KMS-11 (cell line): ENCODE data around the gene NELFB.

ENCODE experiments used
- H2AFZ ChIP-seq: fragments of 200-600 bp; sonication (generic); 2 replicates; pipeline ENCODE4 v1.6.1; 2016; ENCODE audit warnings: antibody characterized with exemption, mixed run types, low read depth
- H3K27ac ChIP-seq: fragments of 200-600 bp; sonication (generic); 2 replicates; pipeline ENCODE4 v1.6.1; 2016; ENCODE audit warnings: mild to moderate bottlenecking, mixed run types
- H3K27me3 ChIP-seq: fragments of 200-600 bp; sonication (generic); 2 replicates; pipeline ENCODE4 v1.6.1; 2017; ENCODE audit warnings: mild to moderate bottlenecking, low read depth, mixed run types, moderate library complexity; ENCODE audit not compliant: insufficient read depth
- H3K36me3 ChIP-seq: fragments of 200-600 bp; sonication (generic); 2 replicates; pipeline ENCODE4 v1.6.1; 2017; ENCODE audit warnings: mild to moderate bottlenecking, mixed run types; ENCODE audit not compliant: insufficient read depth
- H3K4me1 ChIP-seq: fragments of 200-600 bp; sonication (generic); 2 replicates; pipeline ENCODE4 v1.6.1; 2016; ENCODE audit warnings: mild to moderate bottlenecking, low read depth, mixed run types; ENCODE audit not compliant: poor library complexity, severe bottlenecking
- H3K4me2 ChIP-seq: fragments of 200-600 bp; sonication (generic); 2 replicates; pipeline ENCODE4 v1.7.0; 2016; ENCODE audit warnings: mild to moderate bottlenecking, mixed run types
- H3K4me3 ChIP-seq: fragments of 200-600 bp; sonication (generic); IDR thresholded peaks from 2 replicates; pipeline ENCODE4 v1.6.1; 2017; ENCODE audit warnings: low read depth, low read length, mixed read lengths; ENCODE audit not compliant: insufficient read depth
- H3K79me2 ChIP-seq: fragments of 200-600 bp; sonication (generic); 2 replicates; pipeline ENCODE4 v1.6.1; 2016; ENCODE audit warnings: low read depth, mixed run types; ENCODE audit not compliant: insufficient read depth
- H3K9ac ChIP-seq: fragments of 200-600 bp; sonication (generic); 2 replicates; pipeline ENCODE4 v1.6.1; 2016; ENCODE audit warnings: mild to moderate bottlenecking, mixed run types
- H4K20me1 ChIP-seq: fragments of 200-600 bp; sonication (generic); 2 replicates; pipeline ENCODE4 v1.6.1; 2016; ENCODE audit warnings: mild to moderate bottlenecking, mixed run types; ENCODE audit not compliant: insufficient read depth
- CTCF ChIP-seq: fragments of 200-600 bp; sonication (generic); conservative IDR thresholded peaks from 2 replicates; pipeline ENCODE4 v1.6.1; 2017; ENCODE audit warnings: low read depth, mild to moderate bottlenecking, antibody characterized with exemption, low read length, moderate library complexity, mixed read lengths

NELFB gene

GRCh38 chr9:137254624-137255447 is at the start of gene NELFB:
Gene NELFB, plus strand, starts transcription at chr9:137255327.
- H3K4me3 ChIP-seq: no peak within 1 kb of the TSS
- H3K36me3 ChIP-seq: no peaks in the 10 kb centered on the region
- H3K27ac ChIP-seq: peak within 1 kb of the TSS; percentile 65
- peak within 1 kb of the TSS; percentile 99 for H2AFZ ChIP-seq
- no peaks in the 10 kb centered on the region for H3K27me3 ChIP-seq
- H3K4me1 ChIP-seq: peaks cover 17% of the 10 kb centered on the region
- H4K20me1 ChIP-seq: no peaks in the 10 kb centered on the region
- peaks cover 15% of the 10 kb centered on the region for H3K79me2 ChIP-seq
- no peak for TF ChIP-seq CTCF
- H3K4me2 ChIP-seq: peak within 1 kb of the TSS; percentile 82
- H3K9ac ChIP-seq: peak within 1 kb of the TSS; percentile 71

GRCh38 chr9:137206602-137207001 is 48.5 kb upstream of the NELFB start:
- TF ChIP-seq CTCF: no peak
- Histone ChIP-seq H3K27me3 (no peaks in the 10 kb centered on the region), H3K27ac (no peak overlapping the region), H2AFZ (no peak overlapping the region), H3K4me2 (peak overlapping the region; percentile 75), H4K20me1 (no peaks in the 10 kb centered on the region), H3K4me1 (peaks cover 28% of the 10 kb centered on the region), H3K4me3 (no peak overlapping the region), H3K9ac (peak overlapping the region; percentile 72; the same call in 1 of the 2 replicates), H3K36me3 (no peaks in the 10 kb centered on the region), H3K79me2 (peaks cover 37% of the 10 kb centered on the region)

- Histone ChIP-seq H3K9ac (no peak overlapping the region), H3K27ac (no peak overlapping the region), H3K4me3 (no peak overlapping the region), H3K27me3 (no peaks in the 10 kb centered on the region), H3K79me2 (peaks cover 9% of the 10 kb centered on the region), H2AFZ (no peak overlapping the region), H3K4me1 (peaks cover 5% of the 10 kb centered on the region), H3K36me3 (no peaks in the 10 kb centered on the region), H3K4me2 (no peak overlapping the region), H4K20me1 (no peaks in the 10 kb centered on the region)
- TF ChIP-seq CTCF: no peak
Measured at GRCh38 chr9:137211532-137211931, 43.6 kb upstream of the NELFB start.

GRCh38 chr9:137212520-137212919 is 42.6 kb upstream of the NELFB start:
- H3K4me1 ChIP-seq: no peaks in the 10 kb centered on the region
- no peak overlapping the region for H3K9ac ChIP-seq
- H3K79me2 ChIP-seq: no peaks in the 10 kb centered on the region
- H3K4me2 ChIP-seq: no peak overlapping the region
- no peaks in the 10 kb centered on the region for H3K36me3 ChIP-seq
- no peak overlapping the region for H2AFZ ChIP-seq
- H3K4me3 ChIP-seq: no peak overlapping the region
- H3K27ac ChIP-seq: no peak overlapping the region
- H3K27me3 ChIP-seq: no peaks in the 10 kb centered on the region
- no peaks in the 10 kb centered on the region for H4K20me1 ChIP-seq
- no peak for TF ChIP-seq CTCF
